ENCODE data around the gene TEX14. TPM values are rescaled to one million over a fixed set of nuclear protein-coding genes. Genes with fewer than 3 reads are reported as not detected.
"Not testable (repeated sequence)": the region's sequence is repeated elsewhere in the genome, so short reads cannot be mapped to it uniquely, and the experiment has no call there.

Gene TEX14
- total RNA-seq, 1 experiment from 2014 or later = not detected

- BruUV-seq (replicated peaks) = TSS peak; percentile 99
- ChIA-PET POLR2A (interaction anchor here (0.6 to 4.1 kb wide), 11 partner anchors 9 to 477 kb away, joined by 3 to 83 read pairs (median 4); partner anchors contain the start of genes RAD51C and TEX14), CTCF (interaction anchor here (0.7 to 1.2 kb wide), 3 partner anchors 24 to 238 kb away, joined by 3 to 5 read pairs (median 4); no protein-coding TSS in a partner anchor)
- Mint-ChIP-seq H3K27ac (ENCODE audit: low read depth, unreplicated experiment) (peak overlapping the region; percentile 99), H3K4me3 (ENCODE audit: unreplicated experiment) (peak overlapping the region; percentile 69), H3K27me3 (ENCODE audit: insufficient read depth, unreplicated experiment) (no peaks in the 10 kb centered on the region), H3K4me1 (ENCODE audit: insufficient read depth, unreplicated experiment) (peaks cover 13% of the 10 kb centered on the region), H3K9me3 (ENCODE audit: unreplicated experiment) (no peaks in the 10 kb centered on the region), H3K36me3 (ENCODE audit: insufficient read depth, unreplicated experiment) (peaks cover 8% of the 10 kb centered on the region)
- intact Hi-C loops (cut with micrococcal nuclease) = loop anchor here (1.0 kb wide), 3 partner anchors 20 to 141 kb away; no protein-coding TSS in a partner anchor
- DNase-seq (ENCODE audit: unreplicated experiment) = peak; percentile 97
- TF ChIP-seq, protein P1, sequence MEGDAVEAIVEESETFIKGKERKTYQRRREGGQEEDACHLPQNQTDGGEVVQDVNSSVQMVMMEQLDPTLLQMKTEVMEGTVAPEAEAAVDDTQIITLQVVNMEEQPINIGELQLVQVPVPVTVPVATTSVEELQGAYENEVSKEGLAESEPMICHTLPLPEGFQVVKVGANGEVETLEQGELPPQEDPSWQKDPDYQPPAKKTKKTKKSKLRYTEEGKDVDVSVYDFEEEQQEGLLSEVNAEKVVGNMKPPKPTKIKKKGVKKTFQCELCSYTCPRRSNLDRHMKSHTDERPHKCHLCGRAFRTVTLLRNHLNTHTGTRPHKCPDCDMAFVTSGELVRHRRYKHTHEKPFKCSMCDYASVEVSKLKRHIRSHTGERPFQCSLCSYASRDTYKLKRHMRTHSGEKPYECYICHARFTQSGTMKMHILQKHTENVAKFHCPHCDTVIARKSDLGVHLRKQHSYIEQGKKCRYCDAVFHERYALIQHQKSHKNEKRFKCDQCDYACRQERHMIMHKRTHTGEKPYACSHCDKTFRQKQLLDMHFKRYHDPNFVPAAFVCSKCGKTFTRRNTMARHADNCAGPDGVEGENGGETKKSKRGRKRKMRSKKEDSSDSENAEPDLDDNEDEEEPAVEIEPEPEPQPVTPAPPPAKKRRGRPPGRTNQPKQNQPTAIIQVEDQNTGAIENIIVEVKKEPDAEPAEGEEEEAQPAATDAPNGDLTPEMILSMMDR (IDR thresholded peaks at IDR 0.05; ENCODE audit: unreplicated experiment) = no peak
Observed at GRCh38 chr17:58658804-58659713, 32.8 kb downstream of the TEX14 start.

GRCh38 chr17:58657962-58658803 lies 33.7 kb downstream of the TEX14 start:
- intact Hi-C loops (cut with micrococcal nuclease); H3K9me3 Mint-ChIP-seq (ENCODE audit: unreplicated experiment); BruUV-seq (replicated peaks); H3K36me3 Mint-ChIP-seq (ENCODE audit: insufficient read depth, unreplicated experiment); DNase-seq (ENCODE audit: unreplicated experiment); H3K27me3 Mint-ChIP-seq (ENCODE audit: insufficient read depth, unreplicated experiment): not testable (repeated sequence)
- CTCF ChIA-PET = interaction anchor here (0.7 kb wide), 1 partner anchor 238 kb away, joined by 5 read pairs; no protein-coding TSS in a partner anchor
- Mint-ChIP-seq H3K4me3 (ENCODE audit: unreplicated experiment) (peak overlapping the region; percentile 69), H3K4me1 (ENCODE audit: insufficient read depth, unreplicated experiment) (peaks cover 13% of the 10 kb centered on the region), H3K27ac (ENCODE audit: low read depth, unreplicated experiment) (peak overlapping the region; percentile 99)
- POLR2A ChIA-PET = interaction anchor here (0.6 to 4.1 kb wide), 9 partner anchors 10 to 140 kb away, joined by 3 to 83 read pairs (median 4); partner anchors contain the start of genes RAD51C and TEX14

GRCh38 chr17:58648236-58648635 lies 43.6 kb downstream of the TEX14 start:
- TF ChIP-seq, protein P1 (IDR thresholded peaks at IDR 0.05; ENCODE audit: unreplicated experiment) = no peak
- Mint-ChIP-seq H3K27me3 (ENCODE audit: insufficient read depth, unreplicated experiment) (no peaks in the 10 kb centered on the region), H3K9me3 (ENCODE audit: unreplicated experiment) (no peaks in the 10 kb centered on the region), H3K27ac (ENCODE audit: low read depth, unreplicated experiment) (no peak overlapping the region), H3K36me3 (ENCODE audit: insufficient read depth, unreplicated experiment) (no peaks in the 10 kb centered on the region), H3K4me1 (ENCODE audit: insufficient read depth, unreplicated experiment) (peaks cover under 1% of the 10 kb centered on the region), H3K4me3 (ENCODE audit: unreplicated experiment) (no peak overlapping the region)
- POLR2A ChIA-PET = interaction anchor here (0.6 kb wide), 1 partner anchor 16 kb away, joined by 3 read pairs; no protein-coding TSS in a partner anchor
- DNase-seq (ENCODE audit: unreplicated experiment) = no peak
- intact Hi-C loops (cut with micrococcal nuclease) = no loop called here
- BruUV-seq (replicated peaks) = no TSS peak
- CTCF ChIA-PET = no interaction called here

GRCh38 chr17:58643147-58643546 lies 48.7 kb downstream of the TEX14 start:
- CTCF ChIA-PET = interaction anchor here (0.6 to 2.2 kb wide), 2 partner anchors 65 to 656 kb away, joined by 4 to 8 read pairs; no protein-coding TSS in a partner anchor
- Mint-ChIP-seq H3K36me3 (ENCODE audit: insufficient read depth, unreplicated experiment) (no peaks in the 10 kb centered on the region), H3K4me3 (ENCODE audit: unreplicated experiment) (no peak overlapping the region), H3K4me1 (ENCODE audit: insufficient read depth, unreplicated experiment) (peaks cover 12% of the 10 kb centered on the region), H3K27me3 (ENCODE audit: insufficient read depth, unreplicated experiment) (no peaks in the 10 kb centered on the region), H3K27ac (ENCODE audit: low read depth, unreplicated experiment) (no peak overlapping the region), H3K9me3 (ENCODE audit: unreplicated experiment) (no peaks in the 10 kb centered on the region)
- no peak for DNase-seq (ENCODE audit: unreplicated experiment)
- POLR2A ChIA-PET = interaction anchor here (1.0 to 3.1 kb wide), 4 partner anchors 12 to 124 kb away, joined by 3 to 31 read pairs (median 4); no protein-coding TSS in a partner anchor
- intact Hi-C loops (cut with micrococcal nuclease) = no loop called here
- BruUV-seq (replicated peaks) = no TSS peak
- TF ChIP-seq, protein P1 (IDR thresholded peaks at IDR 0.05; ENCODE audit: unreplicated experiment) = no peak
